GM19238 (cell line): ENCODE measurements around the gene LIN28B.

Source experiments
- DNase-seq: peaks from one replicate; pipeline ENCODE4 v3.0.0; 2011; ENCODE audit warnings: low spot score; ENCODE audit not compliant: insufficient read length

LIN28B gene

DNA sequence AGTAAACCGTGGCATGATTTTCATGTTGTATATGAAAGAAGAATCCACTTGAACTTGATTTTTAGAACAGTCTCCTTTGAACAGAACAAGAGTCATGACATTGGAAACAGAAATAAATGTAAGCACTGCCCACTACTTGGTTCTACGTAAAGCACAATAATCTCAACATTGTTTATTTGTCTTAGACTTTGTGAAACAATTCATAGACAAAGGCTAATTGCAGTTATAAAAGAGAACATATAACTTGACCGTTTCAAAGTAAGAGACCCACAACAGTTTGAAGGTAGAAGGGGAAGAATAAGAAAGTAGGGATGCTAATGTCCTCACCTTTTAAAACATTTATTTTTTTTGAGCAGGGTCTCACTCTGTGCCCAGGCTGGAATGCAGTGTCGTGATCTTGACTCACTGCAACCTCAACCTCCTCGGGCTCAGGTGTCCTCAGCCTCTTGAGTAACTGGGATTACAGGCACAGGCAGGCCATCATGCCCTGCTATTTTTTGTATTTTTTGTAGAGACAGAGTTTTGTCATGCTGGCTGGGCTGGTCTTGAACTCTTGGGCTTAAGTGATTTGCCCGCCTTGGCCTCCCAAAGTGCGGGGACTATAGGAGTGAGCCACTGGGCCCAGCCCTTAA is 151.8 kb downstream of the LIN28B start:
- DNase-seq, result no peak

DNA sequence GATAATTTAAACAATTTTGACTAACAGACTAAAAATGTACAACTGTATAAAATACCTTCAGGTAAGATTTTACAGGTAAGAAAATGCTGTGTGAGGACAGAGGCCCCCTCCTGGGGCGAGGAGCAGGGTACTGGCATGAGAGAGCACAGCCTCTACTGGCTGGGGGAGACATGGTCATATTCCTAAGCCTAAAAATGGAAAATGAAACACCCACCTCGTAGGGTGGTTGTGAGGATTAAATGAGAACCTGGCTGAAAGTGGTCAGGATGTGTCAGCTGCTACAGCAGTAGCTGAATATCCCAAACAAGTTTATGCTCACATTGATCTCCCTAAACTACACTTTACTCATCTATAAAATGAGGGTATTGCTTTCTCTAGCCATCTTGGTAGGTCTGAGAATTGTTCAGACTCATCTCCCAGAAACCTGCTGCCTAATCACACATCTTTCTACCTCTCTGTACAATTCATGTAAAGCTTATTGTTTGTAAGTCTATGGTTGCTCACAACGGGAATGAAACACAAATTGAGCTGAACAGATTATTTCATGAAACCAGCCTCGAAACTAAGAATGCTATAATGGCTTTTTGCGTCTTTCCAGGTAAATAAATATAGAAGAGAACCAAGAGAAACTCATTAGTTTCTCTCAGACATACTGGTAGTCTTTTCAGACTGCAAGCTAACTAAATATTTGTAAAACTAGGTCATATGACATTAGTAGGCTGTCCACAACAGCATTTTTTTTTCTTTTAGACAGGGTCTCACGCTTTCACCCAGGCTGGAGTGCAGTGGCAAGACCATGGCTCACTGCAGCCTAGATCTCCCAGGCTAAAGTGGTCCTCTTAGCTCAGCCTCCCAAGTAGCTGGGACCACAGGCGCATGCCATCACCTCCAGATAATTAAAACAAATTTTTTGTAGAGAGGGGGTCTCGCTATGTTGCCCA is 153.3 kb downstream of the LIN28B start:
- no peak for DNase-seq

DNA sequence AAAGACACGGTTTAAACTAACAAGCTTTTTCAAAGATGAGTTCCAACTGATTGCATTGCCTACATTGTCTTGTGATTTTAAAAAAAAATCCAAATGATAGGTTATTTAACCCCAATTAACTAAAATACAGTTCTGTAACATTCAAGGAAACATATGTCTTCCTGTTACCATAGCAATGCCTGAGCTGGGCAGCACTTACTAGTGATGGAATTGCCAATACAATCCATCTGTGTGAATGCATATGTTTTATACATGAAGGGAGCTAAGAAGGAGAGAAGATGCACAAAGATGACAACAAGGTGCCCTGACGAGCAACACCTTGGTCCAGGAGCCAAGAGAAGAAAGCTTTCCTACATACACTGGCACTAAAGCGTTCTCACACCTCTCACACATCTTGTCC is 154.2 kb downstream of the LIN28B start:
- DNase-seq, result no peak

DNA sequence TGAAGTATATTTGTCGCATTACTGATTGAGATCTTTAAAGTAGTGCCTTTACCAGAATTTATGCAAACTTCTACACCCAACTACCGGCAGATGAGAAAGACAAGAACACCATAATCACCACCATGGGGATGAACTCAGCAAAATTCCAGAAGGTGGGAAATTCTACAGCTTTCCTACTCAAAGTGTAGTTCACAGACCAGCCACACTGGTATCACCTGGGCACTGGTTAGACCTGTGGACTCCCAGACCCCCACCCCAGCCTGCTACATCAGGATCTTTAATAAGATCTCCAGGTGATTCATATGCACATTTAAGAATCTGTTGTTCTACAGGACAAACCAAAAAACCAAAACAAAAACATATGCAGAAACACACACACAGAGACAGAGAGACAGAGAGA is 155.0 kb downstream of the LIN28B start:
- DNase-seq, result no peak

DNA sequence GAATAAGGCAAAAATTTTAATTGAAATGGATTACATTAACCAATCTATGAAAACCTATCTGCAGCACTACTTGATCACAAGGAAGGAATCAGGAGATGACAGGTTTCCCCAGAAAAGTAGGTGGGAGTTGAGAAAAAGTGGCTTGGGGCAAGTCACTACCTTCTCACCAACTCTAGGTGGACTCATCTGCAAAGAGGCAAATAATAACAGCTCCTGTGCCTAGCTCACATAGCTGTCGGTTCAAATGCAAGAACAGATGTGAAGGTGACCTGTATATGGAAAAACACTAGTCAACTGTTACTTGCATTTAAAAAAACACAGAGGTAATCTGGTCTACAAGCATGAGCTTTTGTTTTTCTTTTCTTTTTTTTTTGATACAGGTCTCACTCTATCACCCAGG is 155.7 kb downstream of the LIN28B start:
- DNase-seq, result no peak

DNA sequence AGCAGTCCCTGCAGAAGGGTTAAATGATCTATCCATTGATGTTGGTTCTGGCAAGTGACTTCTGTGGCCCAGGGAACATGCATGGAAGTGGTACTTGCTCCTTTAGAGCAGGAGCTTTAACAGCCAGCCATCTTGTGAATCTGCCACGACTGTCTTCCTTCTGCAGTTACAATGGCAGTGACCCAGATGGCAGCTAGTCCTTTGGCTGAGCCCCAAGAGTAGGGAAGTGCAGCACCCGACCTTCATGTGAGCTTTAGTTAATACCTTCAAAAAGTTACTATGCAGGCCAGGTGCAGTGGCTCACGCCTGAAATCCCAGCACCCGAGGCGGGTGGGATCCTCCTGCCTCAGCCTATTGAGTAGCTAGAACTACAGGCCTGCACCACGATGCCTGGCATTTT is 156.5 kb downstream of the LIN28B start:
- no peak for DNase-seq

DNA sequence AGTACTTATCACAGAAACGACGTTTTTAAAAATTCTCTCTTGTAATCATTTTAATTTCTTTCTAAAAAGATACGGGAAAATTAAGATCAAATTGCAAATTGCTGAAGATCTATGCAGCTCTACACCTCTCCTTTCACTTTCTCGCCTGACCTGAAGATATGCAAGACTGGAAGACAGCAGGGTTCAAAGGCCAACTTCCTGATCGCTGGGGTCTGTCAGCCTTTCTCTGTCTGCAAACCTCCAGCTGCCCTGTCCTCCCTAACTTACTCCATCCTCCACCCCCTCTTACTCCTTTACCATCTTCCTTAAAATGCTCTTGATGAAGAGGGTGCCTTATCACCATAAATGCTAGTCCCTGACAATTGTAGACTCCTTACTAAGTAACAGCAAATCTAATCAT is 159.2 kb downstream of the LIN28B start:
- no peak for DNase-seq

DNA sequence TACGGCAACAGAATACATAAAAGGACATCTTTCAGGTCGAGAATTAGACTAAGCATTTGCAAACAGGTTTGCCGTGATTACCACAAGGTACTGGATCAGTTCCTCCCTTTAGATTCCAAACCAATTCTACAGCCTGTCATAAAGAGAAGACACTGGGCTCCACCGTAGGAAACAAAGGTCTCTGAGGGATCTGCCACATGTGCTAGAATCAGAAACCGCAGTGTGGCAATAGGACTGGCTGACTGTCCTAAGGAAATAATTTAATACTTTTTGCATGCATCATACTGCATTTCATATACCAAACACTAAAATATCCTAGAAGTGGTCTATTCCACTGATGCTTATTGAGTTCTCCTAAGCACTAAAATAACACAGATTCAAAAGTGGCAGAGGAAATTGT is 163.7 kb downstream of the LIN28B start:
- no peak for DNase-seq

DNA sequence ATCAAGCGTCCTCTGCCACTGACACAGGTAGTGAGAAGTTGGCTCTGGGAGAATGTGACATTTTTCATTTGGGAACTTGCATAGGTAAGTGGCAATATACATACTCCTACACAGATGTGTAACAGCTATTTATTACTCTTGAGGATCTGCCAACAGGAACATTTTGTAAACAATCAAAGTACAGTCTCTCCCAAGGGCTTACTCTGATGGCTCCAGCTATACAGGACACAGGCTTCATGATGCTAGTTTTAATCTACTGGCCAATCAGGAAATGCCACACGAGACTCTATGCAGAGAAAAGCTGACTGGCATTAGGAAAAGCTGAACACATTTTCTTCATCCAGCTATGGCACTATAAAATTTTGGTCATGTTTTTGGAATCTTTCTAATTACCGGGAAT is 165.1 kb downstream of the LIN28B start:
- DNase-seq, result no peak

DNA sequence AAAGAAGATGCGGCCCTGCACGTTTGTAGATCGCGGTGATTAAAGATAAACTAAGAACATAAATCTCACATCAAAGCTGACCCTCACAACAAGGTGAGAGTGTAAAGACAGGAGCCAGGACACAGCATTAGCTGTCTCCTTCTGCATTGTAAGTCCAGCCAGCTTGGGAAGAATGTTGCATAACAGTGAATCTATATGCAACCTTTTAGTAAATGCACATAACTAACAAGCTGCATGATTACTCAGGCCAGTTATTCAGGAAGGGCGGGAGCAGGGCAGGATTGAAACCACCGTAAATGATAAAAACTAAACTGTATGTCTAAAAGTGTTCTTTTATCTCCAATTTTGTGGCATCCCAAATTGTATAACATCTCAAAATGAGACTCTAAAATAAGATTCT is 165.8 kb downstream of the LIN28B start:
- DNase-seq, result no peak
